Measurements from ENCODE around the gene ACVR2B. TPM values are rescaled to one million over a fixed set of nuclear protein-coding genes. Genes with fewer than 3 reads are reported as not detected.

Gene ACVR2B
- total RNA-seq, 2 donors from 2014 or later = 108 to 112 TPM

DNA sequence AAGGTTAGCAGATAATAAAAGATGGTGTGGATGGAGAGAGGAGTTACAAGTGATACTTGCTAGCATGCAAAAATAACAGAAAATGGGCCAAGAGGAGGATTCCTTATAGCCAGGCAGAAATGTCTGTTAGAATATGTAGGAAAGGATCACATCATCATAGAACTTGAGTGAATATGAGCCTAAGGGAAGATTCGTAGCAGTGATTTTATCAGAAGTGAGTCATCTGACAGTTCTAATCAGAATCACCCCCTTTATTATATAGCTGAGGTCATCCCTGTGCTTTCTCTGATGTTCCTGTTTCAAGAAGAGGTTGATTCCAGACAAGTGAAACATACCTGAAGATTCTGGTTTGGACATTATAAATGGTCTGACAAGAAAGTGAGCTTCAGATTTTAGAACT lies 65.3 kb downstream of the ACVR2B start:
- Histone ChIP-seq H3K27me3 (ENCODE audit: control insufficient read depth, insufficient read depth, low read length, poor library complexity, severe bottlenecking) (no peaks in the 10 kb centered on the region), H3K27ac (ENCODE audit: low read depth, low read length) (no peak overlapping the region), H3K36me3 (ENCODE audit: control insufficient read depth, insufficient read depth, low read length) (peaks cover 19% of the 10 kb centered on the region), H3K9me3 (ENCODE audit: control insufficient read depth, low read length) (no peaks in the 10 kb centered on the region), H3K4me3 (ENCODE audit: low read length) (no peak overlapping the region), H3K9ac (ENCODE audit: extremely low read depth, low read length, poor library complexity, severe bottlenecking) (no peak overlapping the region), H3K4me1 (ENCODE audit: control insufficient read depth, insufficient read depth, low read length) (no peaks in the 10 kb centered on the region)
- H3K4me1 Mint-ChIP-seq = peaks cover 13% of the 10 kb centered on the region
- no peaks in the 10 kb centered on the region for H3K27me3 Mint-ChIP-seq (ENCODE audit: insufficient read depth)
- WGBS, 2 experiments (ENCODE audit: insufficient coverage in 1 of 2, insufficient read length in 1 of 2) = 70% methylated on average over 1 of the region's 1 CpG; no CpG with 5 or more reads in 1 of the 2 experiments
- H3K27ac Mint-ChIP-seq = no peak overlapping the region
- H3K36me3 Mint-ChIP-seq (ENCODE audit: low read depth) = peaks cover 23% of the 10 kb centered on the region
- TF ChIP-seq, protein P1, sequence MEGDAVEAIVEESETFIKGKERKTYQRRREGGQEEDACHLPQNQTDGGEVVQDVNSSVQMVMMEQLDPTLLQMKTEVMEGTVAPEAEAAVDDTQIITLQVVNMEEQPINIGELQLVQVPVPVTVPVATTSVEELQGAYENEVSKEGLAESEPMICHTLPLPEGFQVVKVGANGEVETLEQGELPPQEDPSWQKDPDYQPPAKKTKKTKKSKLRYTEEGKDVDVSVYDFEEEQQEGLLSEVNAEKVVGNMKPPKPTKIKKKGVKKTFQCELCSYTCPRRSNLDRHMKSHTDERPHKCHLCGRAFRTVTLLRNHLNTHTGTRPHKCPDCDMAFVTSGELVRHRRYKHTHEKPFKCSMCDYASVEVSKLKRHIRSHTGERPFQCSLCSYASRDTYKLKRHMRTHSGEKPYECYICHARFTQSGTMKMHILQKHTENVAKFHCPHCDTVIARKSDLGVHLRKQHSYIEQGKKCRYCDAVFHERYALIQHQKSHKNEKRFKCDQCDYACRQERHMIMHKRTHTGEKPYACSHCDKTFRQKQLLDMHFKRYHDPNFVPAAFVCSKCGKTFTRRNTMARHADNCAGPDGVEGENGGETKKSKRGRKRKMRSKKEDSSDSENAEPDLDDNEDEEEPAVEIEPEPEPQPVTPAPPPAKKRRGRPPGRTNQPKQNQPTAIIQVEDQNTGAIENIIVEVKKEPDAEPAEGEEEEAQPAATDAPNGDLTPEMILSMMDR (conservative IDR thresholded peaks at IDR 0.05) = no peak
- no peak overlapping the region for H3K4me3 Mint-ChIP-seq
- no peaks in the 10 kb centered on the region for H3K9me3 Mint-ChIP-seq
- DNase-seq = no peak

DNA sequence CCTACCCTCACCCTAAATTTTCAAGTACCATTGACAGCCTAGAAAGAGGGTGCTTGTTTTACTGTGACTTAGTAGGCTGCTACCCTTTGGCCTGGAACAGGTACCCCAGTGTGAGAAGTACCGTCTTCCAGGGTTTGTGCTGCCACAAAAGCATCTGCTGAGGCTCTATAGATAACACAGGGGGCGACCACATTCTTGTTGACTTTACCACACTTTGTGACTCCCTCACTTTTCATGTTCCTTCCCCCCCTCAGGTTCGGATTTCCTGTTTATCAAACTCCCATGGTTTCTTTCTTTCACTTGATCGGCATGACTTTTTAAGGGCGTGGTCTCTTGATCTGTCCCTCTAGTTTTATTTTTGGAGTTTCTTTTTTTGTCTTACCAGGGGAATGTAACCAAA lies 66.0 kb downstream of the ACVR2B start:
- 56 to 62% methylated on average over 3 to 5 of the region's 5 CpGs for WGBS, 2 experiments (ENCODE audit: insufficient coverage in 1 of 2, insufficient read length in 1 of 2)
- Mint-ChIP-seq H3K36me3 (ENCODE audit: low read depth) (peaks cover 29% of the 10 kb centered on the region), H3K9me3 (no peaks in the 10 kb centered on the region), H3K27ac (peak overlapping the region; percentile 19), H3K4me3 (no peak overlapping the region), H3K4me1 (peaks cover 13% of the 10 kb centered on the region), H3K27me3 (ENCODE audit: insufficient read depth) (no peaks in the 10 kb centered on the region)
- DNase-seq = peak; percentile 74
- Histone ChIP-seq H3K9me3 (ENCODE audit: control insufficient read depth, low read length) (no peaks in the 10 kb centered on the region), H3K9ac (ENCODE audit: extremely low read depth, low read length, poor library complexity, severe bottlenecking) (no peak overlapping the region), H3K27ac (ENCODE audit: low read depth, low read length) (no peak overlapping the region), H3K27me3 (ENCODE audit: control insufficient read depth, insufficient read depth, low read length, poor library complexity, severe bottlenecking) (no peaks in the 10 kb centered on the region), H3K4me1 (ENCODE audit: control insufficient read depth, insufficient read depth, low read length) (no peaks in the 10 kb centered on the region), H3K4me3 (ENCODE audit: low read length) (no peak overlapping the region), H3K36me3 (ENCODE audit: control insufficient read depth, insufficient read depth, low read length) (peaks cover 21% of the 10 kb centered on the region)
- TF ChIP-seq, protein P1 (conservative IDR thresholded peaks at IDR 0.05) = no peak

DNA sequence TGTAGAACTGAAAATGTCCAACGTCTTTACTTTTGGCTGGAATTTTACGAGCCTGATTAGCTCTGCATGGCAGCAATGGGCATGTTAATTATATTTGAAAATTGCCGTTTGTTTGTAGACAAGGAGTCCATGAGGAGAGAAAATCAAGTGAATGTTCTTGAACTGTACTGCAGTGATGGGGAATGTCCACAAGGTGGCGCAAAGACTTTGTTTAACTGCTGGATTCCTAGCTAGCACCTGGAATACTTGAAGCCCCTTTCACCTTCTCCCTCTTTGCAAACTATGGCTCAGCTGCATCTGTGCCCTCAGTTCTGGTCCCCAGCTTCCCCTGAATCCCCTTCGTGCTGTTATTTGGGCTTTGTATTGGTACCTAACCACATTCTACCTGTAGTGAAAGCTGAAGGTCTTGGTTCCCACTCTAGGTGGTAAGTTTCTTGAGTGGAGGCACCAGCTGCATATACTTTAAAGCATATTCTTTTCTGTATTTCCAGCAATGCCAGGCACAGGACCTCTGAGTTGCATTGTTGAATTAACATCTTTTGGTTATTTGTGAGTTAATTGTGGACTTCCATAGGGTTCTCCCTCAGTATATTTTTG lies 67.8 kb downstream of the ACVR2B start:
- Histone ChIP-seq H3K36me3 (ENCODE audit: control insufficient read depth, insufficient read depth, low read length) (peaks cover 27% of the 10 kb centered on the region), H3K4me1 (ENCODE audit: control insufficient read depth, insufficient read depth, low read length) (no peaks in the 10 kb centered on the region), H3K9me3 (ENCODE audit: control insufficient read depth, low read length) (no peaks in the 10 kb centered on the region), H3K9ac (ENCODE audit: extremely low read depth, low read length, poor library complexity, severe bottlenecking) (no peak overlapping the region), H3K27me3 (ENCODE audit: control insufficient read depth, insufficient read depth, low read length, poor library complexity, severe bottlenecking) (no peaks in the 10 kb centered on the region), H3K27ac (ENCODE audit: low read depth, low read length) (no peak overlapping the region), H3K4me3 (ENCODE audit: low read length) (no peak overlapping the region)
- Mint-ChIP-seq H3K4me3 (no peak overlapping the region), H3K36me3 (ENCODE audit: low read depth) (peaks cover 34% of the 10 kb centered on the region), H3K27me3 (ENCODE audit: insufficient read depth) (no peaks in the 10 kb centered on the region), H3K4me1 (peaks cover 13% of the 10 kb centered on the region), H3K9me3 (no peaks in the 10 kb centered on the region), H3K27ac (no peak overlapping the region)
- TF ChIP-seq, protein P1 (conservative IDR thresholded peaks at IDR 0.05) = peak; percentile 96
- peak; percentile 93 for DNase-seq
- 6 to 7% methylated on average over 4 to 5 of the region's 5 CpGs for WGBS, 2 experiments (ENCODE audit: insufficient coverage in 1 of 2, insufficient read length in 1 of 2)
